ENCODE data around the gene FADS3. TPM values are rescaled to one million over a fixed set of nuclear protein-coding genes. Genes with fewer than 3 reads are reported as not detected.
A peak's percentile ranks its signal among the peaks of the same experiment; 100 is the strongest.

FADS3 gene
- total and polyA plus RNA-seq, 9 of the 15 experiments (the other 6 are each of a cell fraction or from before 2014, with no cell fraction given) = 0.97 to 148 (median 92.7) TPM

- TF ChIP-seq, protein P1, sequence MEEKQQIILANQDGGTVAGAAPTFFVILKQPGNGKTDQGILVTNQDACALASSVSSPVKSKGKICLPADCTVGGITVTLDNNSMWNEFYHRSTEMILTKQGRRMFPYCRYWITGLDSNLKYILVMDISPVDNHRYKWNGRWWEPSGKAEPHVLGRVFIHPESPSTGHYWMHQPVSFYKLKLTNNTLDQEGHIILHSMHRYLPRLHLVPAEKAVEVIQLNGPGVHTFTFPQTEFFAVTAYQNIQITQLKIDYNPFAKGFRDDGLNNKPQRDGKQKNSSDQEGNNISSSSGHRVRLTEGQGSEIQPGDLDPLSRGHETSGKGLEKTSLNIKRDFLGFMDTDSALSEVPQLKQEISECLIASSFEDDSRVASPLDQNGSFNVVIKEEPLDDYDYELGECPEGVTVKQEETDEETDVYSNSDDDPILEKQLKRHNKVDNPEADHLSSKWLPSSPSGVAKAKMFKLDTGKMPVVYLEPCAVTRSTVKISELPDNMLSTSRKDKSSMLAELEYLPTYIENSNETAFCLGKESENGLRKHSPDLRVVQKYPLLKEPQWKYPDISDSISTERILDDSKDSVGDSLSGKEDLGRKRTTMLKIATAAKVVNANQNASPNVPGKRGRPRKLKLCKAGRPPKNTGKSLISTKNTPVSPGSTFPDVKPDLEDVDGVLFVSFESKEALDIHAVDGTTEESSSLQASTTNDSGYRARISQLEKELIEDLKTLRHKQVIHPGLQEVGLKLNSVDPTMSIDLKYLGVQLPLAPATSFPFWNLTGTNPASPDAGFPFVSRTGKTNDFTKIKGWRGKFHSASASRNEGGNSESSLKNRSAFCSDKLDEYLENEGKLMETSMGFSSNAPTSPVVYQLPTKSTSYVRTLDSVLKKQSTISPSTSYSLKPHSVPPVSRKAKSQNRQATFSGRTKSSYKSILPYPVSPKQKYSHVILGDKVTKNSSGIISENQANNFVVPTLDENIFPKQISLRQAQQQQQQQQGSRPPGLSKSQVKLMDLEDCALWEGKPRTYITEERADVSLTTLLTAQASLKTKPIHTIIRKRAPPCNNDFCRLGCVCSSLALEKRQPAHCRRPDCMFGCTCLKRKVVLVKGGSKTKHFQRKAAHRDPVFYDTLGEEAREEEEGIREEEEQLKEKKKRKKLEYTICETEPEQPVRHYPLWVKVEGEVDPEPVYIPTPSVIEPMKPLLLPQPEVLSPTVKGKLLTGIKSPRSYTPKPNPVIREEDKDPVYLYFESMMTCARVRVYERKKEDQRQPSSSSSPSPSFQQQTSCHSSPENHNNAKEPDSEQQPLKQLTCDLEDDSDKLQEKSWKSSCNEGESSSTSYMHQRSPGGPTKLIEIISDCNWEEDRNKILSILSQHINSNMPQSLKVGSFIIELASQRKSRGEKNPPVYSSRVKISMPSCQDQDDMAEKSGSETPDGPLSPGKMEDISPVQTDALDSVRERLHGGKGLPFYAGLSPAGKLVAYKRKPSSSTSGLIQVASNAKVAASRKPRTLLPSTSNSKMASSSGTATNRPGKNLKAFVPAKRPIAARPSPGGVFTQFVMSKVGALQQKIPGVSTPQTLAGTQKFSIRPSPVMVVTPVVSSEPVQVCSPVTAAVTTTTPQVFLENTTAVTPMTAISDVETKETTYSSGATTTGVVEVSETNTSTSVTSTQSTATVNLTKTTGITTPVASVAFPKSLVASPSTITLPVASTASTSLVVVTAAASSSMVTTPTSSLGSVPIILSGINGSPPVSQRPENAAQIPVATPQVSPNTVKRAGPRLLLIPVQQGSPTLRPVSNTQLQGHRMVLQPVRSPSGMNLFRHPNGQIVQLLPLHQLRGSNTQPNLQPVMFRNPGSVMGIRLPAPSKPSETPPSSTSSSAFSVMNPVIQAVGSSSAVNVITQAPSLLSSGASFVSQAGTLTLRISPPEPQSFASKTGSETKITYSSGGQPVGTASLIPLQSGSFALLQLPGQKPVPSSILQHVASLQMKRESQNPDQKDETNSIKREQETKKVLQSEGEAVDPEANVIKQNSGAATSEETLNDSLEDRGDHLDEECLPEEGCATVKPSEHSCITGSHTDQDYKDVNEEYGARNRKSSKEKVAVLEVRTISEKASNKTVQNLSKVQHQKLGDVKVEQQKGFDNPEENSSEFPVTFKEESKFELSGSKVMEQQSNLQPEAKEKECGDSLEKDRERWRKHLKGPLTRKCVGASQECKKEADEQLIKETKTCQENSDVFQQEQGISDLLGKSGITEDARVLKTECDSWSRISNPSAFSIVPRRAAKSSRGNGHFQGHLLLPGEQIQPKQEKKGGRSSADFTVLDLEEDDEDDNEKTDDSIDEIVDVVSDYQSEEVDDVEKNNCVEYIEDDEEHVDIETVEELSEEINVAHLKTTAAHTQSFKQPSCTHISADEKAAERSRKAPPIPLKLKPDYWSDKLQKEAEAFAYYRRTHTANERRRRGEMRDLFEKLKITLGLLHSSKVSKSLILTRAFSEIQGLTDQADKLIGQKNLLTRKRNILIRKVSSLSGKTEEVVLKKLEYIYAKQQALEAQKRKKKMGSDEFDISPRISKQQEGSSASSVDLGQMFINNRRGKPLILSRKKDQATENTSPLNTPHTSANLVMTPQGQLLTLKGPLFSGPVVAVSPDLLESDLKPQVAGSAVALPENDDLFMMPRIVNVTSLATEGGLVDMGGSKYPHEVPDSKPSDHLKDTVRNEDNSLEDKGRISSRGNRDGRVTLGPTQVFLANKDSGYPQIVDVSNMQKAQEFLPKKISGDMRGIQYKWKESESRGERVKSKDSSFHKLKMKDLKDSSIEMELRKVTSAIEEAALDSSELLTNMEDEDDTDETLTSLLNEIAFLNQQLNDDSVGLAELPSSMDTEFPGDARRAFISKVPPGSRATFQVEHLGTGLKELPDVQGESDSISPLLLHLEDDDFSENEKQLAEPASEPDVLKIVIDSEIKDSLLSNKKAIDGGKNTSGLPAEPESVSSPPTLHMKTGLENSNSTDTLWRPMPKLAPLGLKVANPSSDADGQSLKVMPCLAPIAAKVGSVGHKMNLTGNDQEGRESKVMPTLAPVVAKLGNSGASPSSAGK (IDR thresholded peaks at IDR 0.05) = peak; percentile 70
- no peak for TF ChIP-seq PCBP1 (IDR thresholded peaks at IDR 0.05; ENCODE audit: low read depth, low read length, poor library complexity, severe bottlenecking)
- peak; percentile 38; the same call in 1 of the 2 replicates for TF ChIP-seq ZFX (CRISPR knock-in tag; IDR thresholded peaks at IDR 0.05)
- no peak for TF ChIP-seq SMAD1 (IDR thresholded peaks at IDR 0.05; ENCODE audit: low read depth, low read length, partially characterized antibody)
- peak; percentile 31; the same call in 1 of the 2 replicates for TF ChIP-seq ZNF143 (CRISPR knock-in tag; IDR thresholded peaks at IDR 0.05)
- TF ChIP-seq NFE2 (IDR thresholded peaks at IDR 0.05; ENCODE audit: low read depth) = peak; percentile 68; the same call in 1 of the 2 replicates
- TF ChIP-seq JUND (IDR thresholded peaks at IDR 0.05; ENCODE audit: borderline replicate concordance, low read depth, low read length) = 0 out of 2 replicates have a peak, but pooled peaks have one; percentile 23
- no peak for TF ChIP-seq JUND (tag; IDR thresholded peaks at IDR 0.05; ENCODE audit: borderline replicate concordance, low read depth, low read length)
- TF ChIP-seq, protein P2, sequence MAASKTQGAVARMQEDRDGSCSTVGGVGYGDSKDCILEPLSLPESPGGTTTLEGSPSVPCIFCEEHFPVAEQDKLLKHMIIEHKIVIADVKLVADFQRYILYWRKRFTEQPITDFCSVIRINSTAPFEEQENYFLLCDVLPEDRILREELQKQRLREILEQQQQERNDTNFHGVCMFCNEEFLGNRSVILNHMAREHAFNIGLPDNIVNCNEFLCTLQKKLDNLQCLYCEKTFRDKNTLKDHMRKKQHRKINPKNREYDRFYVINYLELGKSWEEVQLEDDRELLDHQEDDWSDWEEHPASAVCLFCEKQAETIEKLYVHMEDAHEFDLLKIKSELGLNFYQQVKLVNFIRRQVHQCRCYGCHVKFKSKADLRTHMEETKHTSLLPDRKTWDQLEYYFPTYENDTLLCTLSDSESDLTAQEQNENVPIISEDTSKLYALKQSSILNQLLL (CRISPR knock-in tag; IDR thresholded peaks at IDR 0.05; ENCODE audit: borderline replicate concordance) = no peak
- TF ChIP-seq ZBTB7A (IDR thresholded peaks at IDR 0.05; ENCODE audit: borderline replicate concordance, control insufficient read depth, low read depth, low read length) = peak; percentile 75; the same call in 1 of the 2 replicates
- no peak for TF ChIP-seq ZNF780A (CRISPR knock-in tag; IDR thresholded peaks at IDR 0.05)
- peak; percentile 51; the same call in 1 of the 2 replicates for TF ChIP-seq ESRRA (IDR thresholded peaks at IDR 0.05; ENCODE audit: borderline replicate concordance, low read depth)
Measured at GRCh38 chr11:61866231-61866957, 25.0 kb downstream of the FADS3 start (continued).

All from K562 (cell line).